ENCODE data around the gene APBB1IP. TPM values are rescaled to one million over a fixed set of nuclear protein-coding genes. Genes with fewer than 3 reads are reported as not detected.

Gene APBB1IP
- total and polyA plus RNA-seq, 2 of the 8 experiments (the other 6 are each of a cell fraction or from before 2014, with no cell fraction given), result 0.05 TPM; not detected in 1

- Histone ChIP-seq H3K4me2 (ENCODE audit: insufficient read depth in 1 of 2, low read depth in 2 of 2, low read length in 2 of 2) (no peak overlapping the region), H2BK15ac (ENCODE audit: low read length) (no peak overlapping the region), H2BK5ac (ENCODE audit: low read depth, low read length) (no peak overlapping the region), H3K18ac (ENCODE audit: extremely low read depth, low read length) (no peak overlapping the region), H4K5ac (ENCODE audit: insufficient read length, low read depth, low read length) (no peak overlapping the region), H4K91ac (replicated peaks; ENCODE audit: insufficient read length, low read length) (no peak overlapping the region), H4K20me1 (replicated peaks in 1 of 2; ENCODE audit: control insufficient read depth in 1 of 2, insufficient read depth in 2 of 2, low read length in 2 of 2) (no peaks in the 10 kb centered on the region), H3K23me2 (ENCODE audit: low read depth, low read length) (no peaks in the 10 kb centered on the region), H3K79me1 (ENCODE audit: low read depth, low read length) (no peaks in the 10 kb centered on the region), H3K56ac (replicated peaks; ENCODE audit: insufficient read length, low read depth, low read length) (no peak overlapping the region), H3K27me3 (replicated peaks in 1 of 4; ENCODE audit: control insufficient read depth in 3 of 4, extremely low read depth in 1 of 4, insufficient read depth in 3 of 4, low read length in 3 of 4) (no peaks in the 10 kb centered on the region), H2BK20ac (ENCODE audit: low read length) (no peak overlapping the region), H3K14ac (ENCODE audit: insufficient read length) (no peak overlapping the region), H3K27ac (ENCODE audit: low read depth, low read length) (no peak overlapping the region), H3K79me2 (ENCODE audit: control insufficient read depth in 1 of 2, insufficient read depth in 2 of 2, low read length in 2 of 2) (no peaks in the 10 kb centered on the region), H3K4ac (replicated peaks; ENCODE audit: insufficient read length, low read depth, low read length) (no peak overlapping the region), H3K9ac (replicated peaks in 1 of 4; ENCODE audit: extremely low read depth in 1 of 4, low read depth in 3 of 4, low read length in 3 of 4) (no peak overlapping the region), H2BK12ac (ENCODE audit: low read depth, low read length) (no peak overlapping the region), H2BK120ac (replicated peaks; ENCODE audit: low read depth, low read length) (no peak overlapping the region), H2AK5ac (ENCODE audit: low read depth, low read length) (no peak overlapping the region), H3K23ac (ENCODE audit: insufficient read length) (no peak overlapping the region), H3K9me3 (ENCODE audit: insufficient read depth in 2 of 2, low read depth in 1 of 2, low read length in 1 of 2) (0 out of 4 replicates have a peak, but pooled peaks cover 0 to 3% of the 10 kb centered on the region in 2 experiments), H3K4me3 (ENCODE audit: extremely low read depth in 1 of 4, insufficient read depth in 2 of 4, low read depth in 3 of 4, low read length in 4 of 4) (no peak overlapping the region), H3K36me3 (ENCODE audit: control insufficient read depth in 2 of 4, insufficient read depth in 4 of 4, low read length in 3 of 4) (no peaks in the 10 kb centered on the region), H2AFZ (ENCODE audit: low read length) (no peak overlapping the region), H3K4me1 (replicated peaks in 1 of 4; ENCODE audit: control insufficient read depth in 3 of 4, insufficient read depth in 4 of 4, low read length in 3 of 4) (no peaks in the 10 kb centered on the region), H4K8ac (ENCODE audit: extremely low read depth, insufficient read depth, low read length) (no peak overlapping the region)
- ChIA-PET CTCF (ENCODE audit: partially characterized antibody) (no interaction called here), POLR2A (ENCODE audit: partially characterized antibody) (interaction anchor here (0.6 kb wide), 1 partner anchor 216 kb away, joined by 3 read pairs; no protein-coding TSS in a partner anchor)
- DNase-seq (ENCODE audit: low read depth in 1 of 2, low spot score in 2 of 2) (no peak), FAIRE-seq (no peak)
- no peak for TF ChIP-seq GTF2F1 (IDR thresholded peaks at IDR 0.05; ENCODE audit: borderline replicate concordance, low read depth, low read length)
- no peak for TF ChIP-seq CHD1 (IDR thresholded peaks at IDR 0.05; ENCODE audit: low read depth, low read length)
- no peak for TF ChIP-seq MAFK (IDR thresholded peaks at IDR 0.05; ENCODE audit: low read depth, low read length)
- no peak for TF ChIP-seq SRF (IDR thresholded peaks at IDR 0.05; ENCODE audit: low read depth, low read length)
- no peak for TF ChIP-seq TEAD4 (IDR thresholded peaks at IDR 0.05; ENCODE audit: low read depth, low read length)
- TF ChIP-seq TCF12 (IDR thresholded peaks at IDR 0.05; ENCODE audit: low read depth, low read length), result no peak
- no peak for TF ChIP-seq POLR2AphosphoS5 (IDR thresholded peaks at IDR 0.05; ENCODE audit: low read depth, low read length)
- no peak for TF ChIP-seq ATF3 (IDR thresholded peaks at IDR 0.05; ENCODE audit: insufficient read depth, low read depth, low read length)
- TF ChIP-seq RNF2 (IDR thresholded peaks at IDR 0.05; ENCODE audit: borderline replicate concordance, low read depth, low read length, missing control alignments, poor library complexity, severe bottlenecking), result no peak
- WGBS, 2 experiments (ENCODE audit: extremely low coverage in 1 of 2, insufficient coverage in 1 of 2, insufficient read length in 1 of 2, insufficient replicate concordance in 2 of 2, low coverage in 1 of 2, low lambda C conversion rate in 2 of 2, missing lambda C conversion rate in 1 of 2), result 87% methylated on average over 11 of the region's 11 CpGs; no CpG with 5 or more reads in 1 of the 2 experiments
Measured at GRCh38 chr10:26486990-26487850, 49.1 kb downstream of the APBB1IP start.

Data from H1 (cell line).